Natural killer cell (primary cell): ENCODE measurements around the gene CTDP1. TPM values are rescaled to one million over a fixed set of nuclear protein-coding genes. Genes with fewer than 3 reads are reported as not detected.

ENCODE experiments used
- ATAC-seq, 3 donors: fragments of 150-1000 bp in 2 of 3; fragments of 200-7000 bp in 1 of 3; cut with Tn5 transposase; 1 replicate in 1 of 3; 2 replicates in 2 of 3; pipeline ENCODE4 v1.10.0; 2021; ENCODE audit warnings: mild to moderate bottlenecking in 2 of 3, moderate library complexity in 2 of 3
- DNase-seq, 2 donors: peaks; one replicate each; pipeline versions ENCODE4 v3.0.0 to v3.0.0-alpha.2; 2013 to 2021; ENCODE audit warnings: mixed read lengths in 1 of 2
- H3K27ac ChIP-seq: one replicate; pipeline ENCODE4 v1.5.1; 2013; ENCODE audit warnings: mild to moderate bottlenecking, low read length
- H3K27me3 ChIP-seq: one replicate; pipeline ENCODE4 v1.6.1; 2013; ENCODE audit warnings: low read length; ENCODE audit not compliant: control insufficient read depth, insufficient read depth
- H3K36me3 ChIP-seq: one replicate; pipeline ENCODE4 v1.6.1; 2013; ENCODE audit warnings: low read length; ENCODE audit not compliant: control insufficient read depth, insufficient read depth
- H3K4me1 ChIP-seq: one replicate; pipeline ENCODE4 v1.6.1; 2013; ENCODE audit warnings: low read length; ENCODE audit not compliant: control insufficient read depth, insufficient read depth
- H3K4me3 ChIP-seq: one replicate; pipeline ENCODE4 v1.5.1; 2013; ENCODE audit warnings: low read length
- H3K9me3 ChIP-seq: one replicate; pipeline ENCODE4 v1.6.1; 2013; ENCODE audit warnings: low read length; ENCODE audit not compliant: control insufficient read depth, insufficient read depth
- H3K27ac Mint-ChIP-seq, 2 donors: one replicate each; pipeline ENCODE4 v1.8.0; 2022; ENCODE audit warnings: mild to moderate bottlenecking in 2 of 2, mixed read lengths in 2 of 2, moderate library complexity in 1 of 2
- H3K27me3 Mint-ChIP-seq, 2 donors: one replicate each; pipeline ENCODE4 v1.8.0; 2022; ENCODE audit warnings: low read depth in 2 of 2, mixed read lengths in 2 of 2
- H3K36me3 Mint-ChIP-seq: one replicate; pipeline ENCODE4 v1.8.0; 2022; ENCODE audit warnings: mixed read lengths
- H3K4me1 Mint-ChIP-seq, 2 donors: one replicate each; pipeline ENCODE4 v1.8.0; 2022; ENCODE audit warnings: mixed read lengths in 2 of 2
- H3K4me3 Mint-ChIP-seq: one replicate; pipeline ENCODE4 v1.8.0; 2022; ENCODE audit warnings: mild to moderate bottlenecking, moderate library complexity, mixed read lengths
- H3K9me3 Mint-ChIP-seq, 2 donors: one replicate each; pipeline ENCODE4 v1.8.0; 2022; ENCODE audit warnings: mixed read lengths in 2 of 2
- WGBS: methylation state at CpG from one replicate; pipeline ENCODE4 v1.1.7; 2013; ENCODE audit warnings: missing lambda C conversion rate; ENCODE audit not compliant: insufficient coverage; 5-methylcytosine and 5-hydroxymethylcytosine counted together
- intact Hi-C: fragments of 100-400 bp; cut with micrococcal nuclease; formaldehyde crosslinking; loops from one replicate; pipeline ENCODE4 v1.14.2; 2022
- total RNA-seq, 4 donors: library from RNA; stranded (reverse); fragments of 120-200 nt in 1 of 4; gene quantifications; one replicate each; pipeline versions ENCODE4 v1.2.3 to v1.2.4, GENCODE V29; 2013 to 2022
- TF ChIP-seq, protein P1 (sequence below): fragments of 200-600 bp; IDR thresholded peaks from one replicate; pipeline ENCODE4 v1.8.0; 2022; ENCODE audit warnings: antibody characterized with exemption

CTDP1 gene
- total RNA-seq, 3 donors from 2014 or later (not counting 1 experiment from before 2014, with no cell fraction given), result 66.9 to 89.4 (median 77.1) TPM

DNA sequence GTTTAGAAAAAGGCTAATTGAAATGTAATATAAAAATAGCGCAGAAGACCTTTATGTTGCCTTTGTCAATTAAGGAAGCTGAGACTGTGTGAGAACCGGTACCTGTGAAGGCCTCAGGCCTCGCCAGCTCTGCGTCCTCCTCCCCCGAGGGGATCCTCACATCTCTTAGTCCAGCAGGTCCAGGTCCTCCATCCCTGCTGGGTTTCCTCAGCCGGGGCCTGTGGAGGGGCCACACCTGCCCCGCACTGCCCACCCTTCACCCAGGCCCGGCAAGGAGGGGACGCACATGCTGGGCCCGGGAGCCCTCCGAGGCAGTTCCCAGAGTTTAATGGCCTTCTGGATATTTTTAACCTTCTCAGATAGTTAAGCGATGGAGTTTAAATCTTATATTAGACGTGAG, 121.6 kb downstream of the CTDP1 start:
- peaks cover 23% of the 10 kb centered on the region for H3K27me3 ChIP-seq
- Mint-ChIP-seq H3K9me3 (no peaks in the 10 kb centered on the region), H3K36me3 (no peaks in the 10 kb centered on the region), H3K4me1 (peaks cover 0 to 14% of the 10 kb centered on the region in 2 donors), H3K27me3 (peaks cover 23% of the 10 kb centered on the region in 2 donors), H3K4me3 (no peak overlapping the region), H3K27ac (no peak overlapping the region)
- TF ChIP-seq, protein P1, sequence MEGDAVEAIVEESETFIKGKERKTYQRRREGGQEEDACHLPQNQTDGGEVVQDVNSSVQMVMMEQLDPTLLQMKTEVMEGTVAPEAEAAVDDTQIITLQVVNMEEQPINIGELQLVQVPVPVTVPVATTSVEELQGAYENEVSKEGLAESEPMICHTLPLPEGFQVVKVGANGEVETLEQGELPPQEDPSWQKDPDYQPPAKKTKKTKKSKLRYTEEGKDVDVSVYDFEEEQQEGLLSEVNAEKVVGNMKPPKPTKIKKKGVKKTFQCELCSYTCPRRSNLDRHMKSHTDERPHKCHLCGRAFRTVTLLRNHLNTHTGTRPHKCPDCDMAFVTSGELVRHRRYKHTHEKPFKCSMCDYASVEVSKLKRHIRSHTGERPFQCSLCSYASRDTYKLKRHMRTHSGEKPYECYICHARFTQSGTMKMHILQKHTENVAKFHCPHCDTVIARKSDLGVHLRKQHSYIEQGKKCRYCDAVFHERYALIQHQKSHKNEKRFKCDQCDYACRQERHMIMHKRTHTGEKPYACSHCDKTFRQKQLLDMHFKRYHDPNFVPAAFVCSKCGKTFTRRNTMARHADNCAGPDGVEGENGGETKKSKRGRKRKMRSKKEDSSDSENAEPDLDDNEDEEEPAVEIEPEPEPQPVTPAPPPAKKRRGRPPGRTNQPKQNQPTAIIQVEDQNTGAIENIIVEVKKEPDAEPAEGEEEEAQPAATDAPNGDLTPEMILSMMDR, result no peak
- DNase-seq, result no peak
- no peak for ATAC-seq
- peaks cover 28% of the 10 kb centered on the region for H3K4me1 ChIP-seq
- 92% methylated on average over 13 of the region's 13 CpGs for WGBS
- intact Hi-C loops, result no loop called here
- no peak overlapping the region for H3K27ac ChIP-seq
- no peaks in the 10 kb centered on the region for H3K36me3 ChIP-seq
- no peak overlapping the region for H3K4me3 ChIP-seq
- no peaks in the 10 kb centered on the region for H3K9me3 ChIP-seq

DNA sequence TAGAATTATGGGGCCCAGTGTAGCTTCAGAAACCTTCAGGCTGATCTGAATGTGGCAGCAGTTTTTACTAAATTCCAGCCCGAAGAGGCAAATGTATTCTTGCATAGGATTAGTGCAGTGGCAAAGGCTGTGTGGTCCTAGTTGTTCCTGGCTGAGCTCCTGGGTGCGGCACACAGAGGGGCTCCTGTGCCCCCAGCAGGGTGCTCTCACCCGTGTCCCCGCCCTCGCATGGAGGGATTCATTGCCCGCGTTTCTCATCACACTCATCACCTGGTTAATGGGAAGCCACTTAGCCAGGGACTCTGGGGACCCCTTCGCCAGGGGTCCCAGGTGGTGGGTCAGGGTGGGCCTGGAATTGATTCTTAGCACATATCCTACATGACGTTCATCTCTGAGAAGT, 122.0 kb downstream of the CTDP1 start:
- H3K27ac Mint-ChIP-seq, result no peak overlapping the region
- peaks cover 0 to 14% of the 10 kb centered on the region in 2 donors for H3K4me1 Mint-ChIP-seq
- H3K9me3 Mint-ChIP-seq, result no peaks in the 10 kb centered on the region
- H3K4me3 Mint-ChIP-seq, result no peak overlapping the region
- peaks cover 21 to 23% of the 10 kb centered on the region in 2 donors for H3K27me3 Mint-ChIP-seq
- no peak for ATAC-seq
- H3K4me3 ChIP-seq, result no peak overlapping the region
- H3K4me1 ChIP-seq, result peaks cover 28% of the 10 kb centered on the region
- H3K9me3 ChIP-seq, result no peaks in the 10 kb centered on the region
- no peaks in the 10 kb centered on the region for H3K36me3 ChIP-seq
- no peak overlapping the region for H3K27ac ChIP-seq
- WGBS, result 87% methylated on average over 8 of the region's 9 CpGs
- peaks cover 23% of the 10 kb centered on the region for H3K27me3 ChIP-seq
- no peak for DNase-seq
- intact Hi-C loops, result no loop called here
- TF ChIP-seq, protein P1, result no peak
- H3K36me3 Mint-ChIP-seq, result no peaks in the 10 kb centered on the region

DNA sequence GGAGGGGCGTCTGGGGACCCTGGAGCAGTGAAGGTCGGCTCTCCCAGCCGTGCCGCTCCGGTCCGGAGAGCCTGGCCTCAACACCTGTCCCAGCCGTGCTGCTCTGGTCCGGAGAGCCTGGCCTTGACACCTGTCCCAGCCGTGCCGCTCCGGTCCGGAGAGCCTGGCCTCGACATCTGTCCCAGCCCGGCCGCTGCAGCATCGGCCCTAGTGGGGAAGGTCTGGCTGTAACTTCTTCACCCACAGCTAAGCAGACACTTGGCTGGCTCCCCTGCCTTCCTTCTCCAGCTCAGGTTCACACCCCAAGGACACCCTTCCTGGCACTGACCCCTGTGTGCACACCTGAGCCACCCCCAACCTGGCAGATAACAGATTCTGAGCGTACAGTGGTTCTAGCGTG, 122.7 kb downstream of the CTDP1 start:
- DNase-seq, result no peak
- WGBS, result 95% methylated on average over 18 of the region's 18 CpGs
- H3K4me3 Mint-ChIP-seq, result no peak overlapping the region
- TF ChIP-seq, protein P1, result no peak
- Histone ChIP-seq H3K4me3 (no peak overlapping the region), H3K36me3 (no peaks in the 10 kb centered on the region), H3K27ac (no peak overlapping the region), H3K4me1 (peaks cover 28% of the 10 kb centered on the region), H3K27me3 (peaks cover 18% of the 10 kb centered on the region), H3K9me3 (no peaks in the 10 kb centered on the region)
- H3K27ac Mint-ChIP-seq, result no peak overlapping the region
- H3K9me3 Mint-ChIP-seq, result no peaks in the 10 kb centered on the region
- intact Hi-C loops, result no loop called here
- H3K27me3 Mint-ChIP-seq, result peaks cover 17 to 19% of the 10 kb centered on the region in 2 donors
- H3K36me3 Mint-ChIP-seq, result no peaks in the 10 kb centered on the region
- peaks cover 0 to 11% of the 10 kb centered on the region in 2 donors for H3K4me1 Mint-ChIP-seq
- no peak for ATAC-seq

DNA sequence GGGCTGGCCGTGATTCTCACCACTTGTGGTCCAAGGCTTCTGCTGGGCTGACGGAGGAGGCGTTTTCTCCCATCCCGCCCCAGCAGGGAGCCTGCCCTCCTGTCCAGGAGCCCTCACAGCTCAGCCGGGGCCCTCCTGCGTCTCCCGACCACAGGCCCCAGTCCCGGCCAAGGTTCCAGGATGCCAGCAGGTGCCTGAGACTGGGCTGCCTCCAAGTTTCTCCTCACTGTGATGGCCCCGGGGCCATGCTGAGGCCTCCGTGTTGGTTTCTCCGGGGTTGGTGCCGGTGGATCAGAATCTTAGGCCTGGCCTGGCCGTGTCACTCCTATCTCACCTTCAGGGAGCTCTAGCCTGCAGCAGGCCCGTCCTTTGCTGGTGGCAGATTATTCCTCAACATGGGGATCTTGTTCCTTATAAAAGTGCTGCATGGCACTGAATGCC, 124.0 kb downstream of the CTDP1 start:
- H3K27ac ChIP-seq, result no peak overlapping the region
- H3K9me3 ChIP-seq, result no peaks in the 10 kb centered on the region
- Mint-ChIP-seq H3K27ac (no peak overlapping the region), H3K4me1 (peaks cover 0 to 7% of the 10 kb centered on the region in 2 donors), H3K9me3 (no peaks in the 10 kb centered on the region), H3K4me3 (no peak overlapping the region), H3K36me3 (no peaks in the 10 kb centered on the region), H3K27me3 (peaks cover 14 to 15% of the 10 kb centered on the region in 2 donors)
- no peak overlapping the region for H3K4me3 ChIP-seq
- ATAC-seq (no peak), DNase-seq (no peak)
- peaks cover 24% of the 10 kb centered on the region for H3K4me1 ChIP-seq
- H3K27me3 ChIP-seq, result peaks cover 15% of the 10 kb centered on the region
- TF ChIP-seq, protein P1, result no peak
- intact Hi-C loops, result no loop called here
- WGBS, result 95% methylated on average over 14 of the region's 14 CpGs
- no peaks in the 10 kb centered on the region for H3K36me3 ChIP-seq
